HEK293T (cell line): Measurements from ENCODE around the gene MYBPH.

Experiments used
- ARNT ChIP-seq: fragments of 450-650 bp; IDR thresholded peaks from 2 replicates; pipeline ENCODE4 v1.6.1; 2017; ENCODE audit warnings: mild to moderate bottlenecking
- FOXA1 ChIP-seq: fragments of 450-650 bp; IDR thresholded peaks from 2 replicates; pipeline ENCODE4 v1.6.1; 2016; ENCODE audit warnings: mild to moderate bottlenecking
- HDGF ChIP-seq: fragments of 450-650 bp; IDR thresholded peaks from 2 replicates; pipeline ENCODE4 v1.6.1; 2017; ENCODE audit warnings: antibody characterized with exemption, borderline replicate concordance
- L3MBTL2 ChIP-seq: fragments of 450-650 bp; conservative IDR thresholded peaks from 2 replicates; pipeline ENCODE4 v1.6.1; 2016; ENCODE audit warnings: mild to moderate bottlenecking
- NFRKB ChIP-seq: fragments of 450-650 bp; IDR thresholded peaks from 2 replicates; pipeline ENCODE4 v1.6.1; 2016; ENCODE audit warnings: mild to moderate bottlenecking, moderate library complexity
- SP1 ChIP-seq: fragments of 450-650 bp; IDR thresholded peaks from 2 replicates; pipeline ENCODE4 v1.6.1; 2017
- SUZ12 ChIP-seq: fragments of 450-650 bp; IDR thresholded peaks from 2 replicates; pipeline ENCODE4 v1.6.1; 2016; ENCODE audit warnings: mild to moderate bottlenecking
- TARDBP ChIP-seq: fragments of 450-650 bp; IDR thresholded peaks from 2 replicates; pipeline ENCODE4 v1.6.1; 2016

- TF ChIP-seq SP1 (no peak), HDGF (no peak), FOXA1 (no peak), ARNT (no peak), NFRKB (no peak), TARDBP (no peak), SUZ12 (no peak), L3MBTL2 (peak; percentile 63; the same call in 1 of the 2 replicates)
Measured at GRCh38 chr1:203127666-203128430, 47.8 kb downstream of the MYBPH start, which contains the start of gene ADORA1.
